Psoas muscle (tissue), 8 donors: ENCODE data around the gene HSPG2. TPM values are rescaled to one million over a fixed set of nuclear protein-coding genes. Genes with fewer than 3 reads are reported as not detected.

Source experiments
- ATAC-seq, 4 donors: fragments of 200-7000 bp; cut with Tn5 transposase; one replicate each; pipeline ENCODE4 v1.9.1; 2020; ENCODE audit warnings: moderate library complexity in 3 of 4, mild to moderate bottlenecking in 2 of 4
- DNase-seq, 2 donors: peaks; one replicate each; pipeline ENCODE4 v3.0.0-alpha.2; 2020
- H3K27ac ChIP-seq: fragments of 200-600 bp; one replicate; pipeline ENCODE4 v1.8.0; 2022
- H3K27me3 ChIP-seq, 3 donors: fragments of 200-600 bp in 1 of 3; one replicate each; pipeline versions ENCODE4 v1.6.1 to v1.8.0; 2013 to 2022; ENCODE audit warnings: low read length in 2 of 3, mild to moderate bottlenecking in 2 of 3, moderate library complexity in 1 of 3; ENCODE audit not compliant: insufficient read depth in 3 of 3
- H3K36me3 ChIP-seq, 2 donors: fragments of 200-600 bp in 1 of 2; one replicate each; pipeline versions ENCODE4 v1.6.1 to v1.8.0; 2013 to 2022; ENCODE audit warnings: low read depth in 1 of 2, mild to moderate bottlenecking in 1 of 2, moderate library complexity in 1 of 2; ENCODE audit not compliant: insufficient read depth in 1 of 2
- H3K4me1 ChIP-seq: fragments of 200-600 bp; one replicate; pipeline ENCODE4 v1.8.0; 2022
- H3K4me3 ChIP-seq: fragments of 200-600 bp; one replicate; pipeline ENCODE4 v1.8.0; 2022; ENCODE audit warnings: mild to moderate bottlenecking
- H3K9me3 ChIP-seq: fragments of 200-600 bp; one replicate; pipeline ENCODE4 v1.8.0; 2022
- CTCF ChIP-seq: fragments of 200-600 bp; IDR thresholded peaks from one replicate; pipeline ENCODE4 v1.8.0; 2022; ENCODE audit warnings: antibody characterized with exemption
- WGBS, 3 donors: extraction: QIAGEN DNeasy Blood & Tissue Kit; methylation state at CpG; one replicate each; pipeline versions ENCODE4 v1.1.6 to v1.1.7; 2013; 5-methylcytosine and 5-hydroxymethylcytosine counted together
- intact Hi-C, 2 donors: fragments of 100-400 bp; cut with DNase I; formaldehyde crosslinking; loops; one replicate each; pipeline versions ENCODE4 v1.11.0 to v1.14.2; 2022
- polyA plus RNA-seq, 3 donors: library from polyadenylated mRNA; stranded (reverse); fragments of 200-250 nt; gene quantifications; one replicate each; pipeline ENCODE4 v1.2.3, GENCODE V29; 2013
- total RNA-seq, 4 donors: library from RNA; stranded (reverse); fragmentation: NEBNext Ultra II Directional in 2 of 4; extraction: Animal tissue kit (Norgen Biotek cat#: 25700) in 2 of 4; gene quantifications; one replicate each; pipeline versions ENCODE4 v1.2.1 to v1.2.4, GENCODE V29; 2021 to 2023
- donor health status: healthy with polysubstance abuse.
- donor health status: DM: no; HTN: no; CAD: no; lungs with moderate emphysema.
- donor health status: Bipolar disorder and iron deficiency.
- donor health status: healthy.
- donor health status: DM: yes; HTN: yes; CAD: no.
- donor health status: DM: no; HTN: no; CAD: no.
- donor health status: DM: no; HTN: no; CAD: no.
- donor health status: DM: yes; HTN: yes; CAD: no.

The HSPG2 gene
- total and polyA plus RNA-seq, 7 donors, result 24.5 to 168 (median 102) TPM

GRCh38 chr1:21870611-21871010, 66.5 kb downstream of the HSPG2 start:
- no peak for TF ChIP-seq CTCF
- H3K9me3 ChIP-seq, result no peaks in the 10 kb centered on the region
- intact Hi-C loops, result no loop called here
- DNase-seq, result peak in 1 of 2 donors; percentile 45
- no peak overlapping the region for H3K27ac ChIP-seq
- peaks cover 7% of the 10 kb centered on the region for H3K4me1 ChIP-seq
- H3K4me3 ChIP-seq, result no peak overlapping the region
- H3K36me3 ChIP-seq, result peaks cover 7 to 77% of the 10 kb centered on the region in 2 donors
- 93 to 96% (median 94%) methylated on average over 13 to 15 of the region's 15 CpGs for WGBS, 3 donors
- H3K27me3 ChIP-seq, result no peaks in the 10 kb centered on the region
- ATAC-seq, result no peak

GRCh38 chr1:21869620-21870121, 67.4 kb downstream of the HSPG2 start:
- DNase-seq (peak; percentile 82 to 88), ATAC-seq (peak; percentile 54 to 80 (median 66))
- intact Hi-C loops, result no loop called here
- WGBS, 3 donors, result 50 to 65% (median 54%) methylated on average over 13 of the region's 13 CpGs
- Histone ChIP-seq H3K4me1 (peaks cover 7% of the 10 kb centered on the region), H3K4me3 (no peak overlapping the region), H3K27me3 (no peaks in the 10 kb centered on the region), H3K36me3 (peaks cover 7 to 77% of the 10 kb centered on the region in 2 donors), H3K9me3 (no peaks in the 10 kb centered on the region), H3K27ac (peak overlapping the region; percentile 27)
- TF ChIP-seq CTCF, result no peak

GRCh38 chr1:21868941-21869454, 68.1 kb downstream of the HSPG2 start:
- Histone ChIP-seq H3K4me1 (peaks cover 7% of the 10 kb centered on the region), H3K4me3 (no peak overlapping the region), H3K27ac (no peak overlapping the region), H3K27me3 (no peaks in the 10 kb centered on the region), H3K36me3 (peaks cover 4 to 77% of the 10 kb centered on the region in 2 donors), H3K9me3 (no peaks in the 10 kb centered on the region)
- DNase-seq (peak in 1 of 2 donors; percentile 39), ATAC-seq (no peak)
- WGBS, 3 donors, result 61 to 70% (median 69%) methylated on average over 11 to 12 of the region's 12 CpGs
- intact Hi-C loops, result no loop called here
- no peak for TF ChIP-seq CTCF

GRCh38 chr1:21868482-21868881, 68.6 kb downstream of the HSPG2 start:
- no peak overlapping the region for H3K4me3 ChIP-seq
- intact Hi-C loops, result no loop called here
- no peaks in the 10 kb centered on the region for H3K27me3 ChIP-seq
- no peak for TF ChIP-seq CTCF
- 86 to 90% (median 90%) methylated on average over 7 of the region's 7 CpGs for WGBS, 3 donors
- DNase-seq, result peak in 1 of 2 donors; percentile 35
- peaks cover 0 to 75% of the 10 kb centered on the region in 2 donors for H3K36me3 ChIP-seq
- peaks cover 7% of the 10 kb centered on the region for H3K4me1 ChIP-seq
- ATAC-seq, result no peak
- no peaks in the 10 kb centered on the region for H3K9me3 ChIP-seq
- no peak overlapping the region for H3K27ac ChIP-seq
